ENCODE results near the gene SPATA2. TPM values are rescaled to one million over a fixed set of nuclear protein-coding genes. Genes with fewer than 3 reads are reported as not detected.

The SPATA2 gene
- total and polyA plus RNA-seq, 2 donors (not counting 3 experiments of a cell fraction or from before 2014, with no cell fraction given): 4.9 to 6.1 TPM

DNA sequence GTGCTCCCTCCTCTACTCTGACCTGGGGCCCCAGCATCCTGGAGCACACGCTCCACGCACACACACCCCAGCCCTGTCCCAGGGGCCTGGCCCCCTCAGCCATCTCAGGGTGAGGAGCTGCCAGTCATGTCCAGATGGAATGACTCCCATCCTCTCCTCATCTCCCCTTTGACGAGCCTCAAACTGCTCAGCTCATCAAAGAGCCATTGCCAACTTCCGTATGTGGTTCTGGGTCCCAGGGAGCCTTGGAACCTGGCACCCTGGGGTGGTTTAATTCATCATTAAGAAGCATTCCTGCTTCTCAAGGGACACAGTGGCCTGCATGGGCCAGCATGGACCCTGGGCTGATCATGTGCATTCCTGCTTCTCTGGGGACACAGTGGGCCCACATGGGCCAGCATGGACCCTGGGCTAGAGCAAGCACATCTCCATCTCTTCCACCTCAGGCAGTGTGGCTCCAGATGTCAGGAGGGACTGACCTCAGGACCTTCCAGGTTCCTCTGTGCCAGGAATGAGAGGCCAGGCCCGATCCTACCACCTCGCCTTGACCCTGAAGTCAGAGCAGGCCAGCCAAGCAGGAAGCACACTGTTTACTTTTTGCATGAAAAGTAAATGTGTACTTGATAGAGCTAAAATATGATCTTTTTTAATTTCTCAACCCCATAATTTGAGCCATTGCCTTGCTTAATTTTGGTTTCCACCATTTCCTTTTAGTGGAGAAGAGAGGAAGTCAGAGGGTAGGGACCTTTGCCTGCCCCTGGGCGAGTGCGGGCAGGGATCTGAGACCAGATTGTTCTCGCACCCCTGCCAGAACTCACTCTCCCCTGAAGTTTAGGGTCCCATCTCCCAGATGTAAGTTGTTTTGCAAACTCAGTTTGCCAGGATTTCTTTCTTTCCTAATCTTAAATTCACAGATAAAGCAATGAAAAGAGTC is 26.1 kb downstream of the SPATA2 start:
- Histone ChIP-seq H3K9me1 (replicated peaks; ENCODE audit: control insufficient read depth, extremely low read depth, insufficient read depth, low read length) (no peaks in the 10 kb centered on the region), H3K4me1 (ENCODE audit: control insufficient read depth, extremely low read depth, insufficient read depth, low read length) (peaks cover 20% of the 10 kb centered on the region), H3K27me3 (ENCODE audit: control insufficient read depth in 2 of 2, insufficient read depth in 2 of 2, low read length in 2 of 2) (no peaks in the 10 kb centered on the region), H3K9me3 (replicated peaks; ENCODE audit: control insufficient read depth, insufficient read depth, low read length) (no peaks in the 10 kb centered on the region), H3K4me2 (ENCODE audit: insufficient read depth, low read length) (no peak overlapping the region), H3K79me2 (ENCODE audit: control insufficient read depth, insufficient read depth, low read length) (no peaks in the 10 kb centered on the region), H3K4me3 (replicated peaks in 1 of 3; ENCODE audit: insufficient read depth in 1 of 3, low read depth in 1 of 3, low read length in 3 of 3) (no peak overlapping the region), H2AFZ (ENCODE audit: low read depth, low read length) (no peak overlapping the region), H3K9ac (replicated peaks; ENCODE audit: extremely low read depth, insufficient read depth, low read length) (no peak overlapping the region), H3K36me3 (ENCODE audit: control insufficient read depth in 2 of 2, extremely low read depth in 1 of 2, insufficient read depth in 2 of 2, low read length in 2 of 2) (peaks cover 0 to 5% of the 10 kb centered on the region in 2 experiments), H4K20me1 (replicated peaks; ENCODE audit: control insufficient read depth, extremely low read depth, insufficient read depth, low read length) (no peaks in the 10 kb centered on the region), H3K27ac (ENCODE audit: insufficient read depth, low read depth, low read length) (no peak overlapping the region)
- TF ChIP-seq POLR2AphosphoS5 (IDR thresholded peaks at IDR 0.05; ENCODE audit: insufficient read depth, low read depth, low read length) (no peak), POLR2A (IDR thresholded peaks at IDR 0.05; ENCODE audit: low read depth, low read length) (no peak), GATA2 (IDR thresholded peaks at IDR 0.05; ENCODE audit: insufficient read depth, insufficient read length, low read depth, low read length) (no peak)
- ChIA-PET POLR2A (no interaction called here), CTCF (interaction anchor here (0.6 to 6.6 kb wide), 32 partner anchors 7 to 349 kb away, joined by 3 to 69 read pairs (median 5); no protein-coding TSS in a partner anchor)
- DNase-seq (ENCODE audit: low read depth, low spot score) (no peak), FAIRE-seq (no peak)
- BruUV-seq (replicated peaks): TSS peak; percentile 11
- intact Hi-C loops (cut with micrococcal nuclease): no loop called here
- dilution Hi-C loops (cut with MboI; ENCODE audit: extremely low pct_ligation_motif_present, low sequenced_read_pairs): no loop called here

DNA sequence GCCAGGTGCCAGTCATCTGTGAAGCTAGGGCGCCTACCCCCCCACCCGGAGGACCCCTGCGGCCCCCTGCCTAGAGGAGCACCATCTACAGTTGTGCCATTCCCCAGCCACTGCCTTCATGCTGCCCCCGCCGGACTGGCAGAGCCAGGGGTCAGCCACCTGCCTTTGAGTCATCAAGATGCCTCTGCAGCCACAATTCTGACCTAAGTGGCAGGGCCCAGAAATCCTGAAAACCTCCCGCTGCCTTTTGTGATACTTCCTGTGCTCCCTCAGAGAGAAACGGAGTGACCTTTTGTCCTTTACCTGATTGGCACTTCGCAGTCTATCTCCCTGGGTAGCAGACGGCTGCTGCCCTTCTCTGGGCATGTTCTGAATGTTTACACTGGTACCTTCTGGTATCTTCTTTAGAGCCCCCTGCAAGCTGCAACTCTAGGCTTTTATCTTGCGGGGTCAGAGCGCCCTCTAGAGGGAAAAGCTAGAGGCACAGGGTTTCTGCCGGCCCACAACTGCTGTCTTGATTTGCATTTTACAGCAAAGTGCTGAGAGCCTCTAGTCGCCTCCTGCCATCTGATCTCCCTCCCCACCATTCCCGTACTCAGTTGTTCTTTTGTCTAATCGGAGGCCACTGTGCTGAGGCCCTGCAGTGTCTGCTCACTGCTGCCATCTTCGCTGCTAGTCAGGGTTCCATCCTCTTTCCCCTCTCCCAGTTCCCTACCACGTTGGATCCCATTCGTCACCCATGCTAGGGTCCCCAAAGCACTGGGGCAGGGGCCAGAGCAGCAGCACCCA is 26.9 kb downstream of the SPATA2 start:
- DNase-seq (ENCODE audit: low read depth, low spot score): peak; percentile 73
- Histone ChIP-seq H2AFZ (ENCODE audit: low read depth, low read length) (no peak overlapping the region), H3K9ac (replicated peaks; ENCODE audit: extremely low read depth, insufficient read depth, low read length) (no peak overlapping the region), H3K27me3 (ENCODE audit: control insufficient read depth in 2 of 2, insufficient read depth in 2 of 2, low read length in 2 of 2) (no peaks in the 10 kb centered on the region), H3K9me3 (replicated peaks; ENCODE audit: control insufficient read depth, insufficient read depth, low read length) (no peaks in the 10 kb centered on the region), H3K9me1 (replicated peaks; ENCODE audit: control insufficient read depth, extremely low read depth, insufficient read depth, low read length) (no peaks in the 10 kb centered on the region), H3K36me3 (ENCODE audit: control insufficient read depth in 2 of 2, extremely low read depth in 1 of 2, insufficient read depth in 2 of 2, low read length in 2 of 2) (peaks cover 0 to 11% of the 10 kb centered on the region in 2 experiments), H3K79me2 (ENCODE audit: control insufficient read depth, insufficient read depth, low read length) (no peaks in the 10 kb centered on the region), H3K27ac (ENCODE audit: insufficient read depth, low read depth, low read length) (no peak overlapping the region), H3K4me1 (ENCODE audit: control insufficient read depth, extremely low read depth, insufficient read depth, low read length) (peaks cover 20% of the 10 kb centered on the region), H3K4me2 (ENCODE audit: insufficient read depth, low read length) (no peak overlapping the region), H4K20me1 (replicated peaks; ENCODE audit: control insufficient read depth, extremely low read depth, insufficient read depth, low read length) (no peaks in the 10 kb centered on the region), H3K4me3 (replicated peaks in 1 of 3; ENCODE audit: insufficient read depth in 1 of 3, low read depth in 1 of 3, low read length in 3 of 3) (no peak overlapping the region)
- intact Hi-C loops (cut with micrococcal nuclease): loop anchor here (1.0 kb wide), 2 partner anchors 277 to 347 kb away; no protein-coding TSS in a partner anchor
- ChIA-PET POLR2A (no interaction called here), CTCF (interaction anchor here (0.6 to 6.6 kb wide), 31 partner anchors 8 to 348 kb away, joined by 3 to 69 read pairs (median 5); no protein-coding TSS in a partner anchor)
- dilution Hi-C loops (cut with MboI; ENCODE audit: extremely low pct_ligation_motif_present, low sequenced_read_pairs): no loop called here
- FAIRE-seq: peak; percentile 84
- TF ChIP-seq, protein P1, sequence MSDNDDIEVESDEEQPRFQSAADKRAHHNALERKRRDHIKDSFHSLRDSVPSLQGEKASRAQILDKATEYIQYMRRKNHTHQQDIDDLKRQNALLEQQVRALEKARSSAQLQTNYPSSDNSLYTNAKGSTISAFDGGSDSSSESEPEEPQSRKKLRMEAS (IDR thresholded peaks at IDR 0.05; ENCODE audit: insufficient read depth, insufficient read length): no peak
- TF ChIP-seq, protein P2, sequence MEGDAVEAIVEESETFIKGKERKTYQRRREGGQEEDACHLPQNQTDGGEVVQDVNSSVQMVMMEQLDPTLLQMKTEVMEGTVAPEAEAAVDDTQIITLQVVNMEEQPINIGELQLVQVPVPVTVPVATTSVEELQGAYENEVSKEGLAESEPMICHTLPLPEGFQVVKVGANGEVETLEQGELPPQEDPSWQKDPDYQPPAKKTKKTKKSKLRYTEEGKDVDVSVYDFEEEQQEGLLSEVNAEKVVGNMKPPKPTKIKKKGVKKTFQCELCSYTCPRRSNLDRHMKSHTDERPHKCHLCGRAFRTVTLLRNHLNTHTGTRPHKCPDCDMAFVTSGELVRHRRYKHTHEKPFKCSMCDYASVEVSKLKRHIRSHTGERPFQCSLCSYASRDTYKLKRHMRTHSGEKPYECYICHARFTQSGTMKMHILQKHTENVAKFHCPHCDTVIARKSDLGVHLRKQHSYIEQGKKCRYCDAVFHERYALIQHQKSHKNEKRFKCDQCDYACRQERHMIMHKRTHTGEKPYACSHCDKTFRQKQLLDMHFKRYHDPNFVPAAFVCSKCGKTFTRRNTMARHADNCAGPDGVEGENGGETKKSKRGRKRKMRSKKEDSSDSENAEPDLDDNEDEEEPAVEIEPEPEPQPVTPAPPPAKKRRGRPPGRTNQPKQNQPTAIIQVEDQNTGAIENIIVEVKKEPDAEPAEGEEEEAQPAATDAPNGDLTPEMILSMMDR (IDR thresholded peaks at IDR 0.05; ENCODE audit: extremely low read depth in 1 of 2, insufficient read depth in 1 of 2, low read depth in 1 of 2, low read length in 2 of 2): peak; percentile 80 to 88
- TF ChIP-seq EZH2 (IDR thresholded peaks at IDR 0.05; ENCODE audit: borderline replicate concordance, low read depth, low read length, severe bottlenecking) (no peak), MYC (IDR thresholded peaks at IDR 0.05; ENCODE audit: low read depth, low read length) (no peak), POLR2A (IDR thresholded peaks at IDR 0.05; ENCODE audit: low read depth, low read length) (no peak)
- BruUV-seq (replicated peaks): no TSS peak

All from endothelial cell of umbilical vein (primary cell).